GM12878 (cell line): Measurements from ENCODE around the gene RBBP8NL. TPM values are rescaled to one million over a fixed set of nuclear protein-coding genes. Genes with fewer than 3 reads are reported as not detected.

Experiments
- ATAC-seq: fragments of 200-7000 bp; cut with Tn5 transposase; 3 replicates; pipeline ENCODE4 v1.9.1; 2020; ENCODE audit warnings: mild to moderate bottlenecking, moderate library complexity
- BruUV-seq: library from RNA; stranded (reverse); fragments of 400-500 nt; replicated peaks from 2 replicates; lab custom pipeline; 2021; lab: Mats Ljungman, UMichigan
- CTCF ChIA-PET: fragments of 300-600 bp; sonication (Branson Sonifier 250); formaldehyde crosslinking; extraction: SDS; loops from one replicate; lab custom pipeline; 2021; ENCODE audit warnings: inconsistent platforms; lab: Yijun Ruan, JAX
- POLR2A ChIA-PET: fragments of 350-600 bp; formaldehyde crosslinking; extraction: SDS; loops from one replicate; lab custom pipeline; 2021; ENCODE audit warnings: inconsistent platforms; lab: Charles Lee
- RAD21 ChIA-PET: fragments of 300-600 bp; sonication (Branson Sonifier 250); formaldehyde crosslinking; loops from one replicate; lab custom pipeline; 2023; ENCODE audit warnings: antibody characterized with exemption; ENCODE audit not compliant: unreplicated experiment; lab: Charles Lee
- SMC1A ChIA-PET: fragments of 300-600 bp; sonication (Branson Sonifier 250); formaldehyde crosslinking; loops from one replicate; lab custom pipeline; 2023; ENCODE audit not compliant: unreplicated experiment, uncharacterized antibody; lab: Charles Lee
- DNase-seq: peaks from one replicate; pipeline ENCODE4 v3.0.0-alpha.2; 2011; ENCODE audit warnings: low read depth, low spot score
- FAIRE-seq: peaks from 3 replicates; lab custom pipeline; 2011; peaks lifted over from hg19 to GRCh38; lab: Jason Lieb, UNC
- H2AFZ ChIP-seq: 2 replicates; pipeline ENCODE4 v1.6.0; 2011; ENCODE audit warnings: low read depth, low read length, control low read depth; ENCODE audit not compliant: control insufficient read depth
- H3K27ac ChIP-seq: 2 replicates; pipeline ENCODE4 v1.5.1; 2011; ENCODE audit warnings: control low read depth; ENCODE audit not compliant: control insufficient read depth, insufficient read depth
- H3K27me3 ChIP-seq, 2 experiments: replicated peaks in 1 of 2; 2 replicates each; pipeline versions ENCODE4 v1.6.0 to v1.6.1; 2011; ENCODE audit warnings: low read length in 1 of 2; ENCODE audit not compliant: control insufficient read depth in 2 of 2, insufficient read depth in 2 of 2
- H3K36me3 ChIP-seq, 2 experiments: 2 replicates each; pipeline ENCODE4 v1.5.1; 2011; ENCODE audit warnings: low read length in 1 of 2; ENCODE audit not compliant: control insufficient read depth in 2 of 2, insufficient read depth in 2 of 2
- H3K4me1 ChIP-seq: 2 replicates; pipeline ENCODE4 v1.6.1; 2011; ENCODE audit warnings: mild to moderate bottlenecking, low read length, moderate library complexity, mixed read lengths; ENCODE audit not compliant: control insufficient read depth, insufficient read depth
- H3K4me2 ChIP-seq: 2 replicates; pipeline ENCODE4 v1.6.0; 2011; ENCODE audit warnings: control low read depth; ENCODE audit not compliant: control insufficient read depth, insufficient read depth
- H3K4me3 ChIP-seq: fragments of 200-600 bp; sonication (generic); 2 replicates; pipeline ENCODE4 v1.5.1; 2016
- H3K79me2 ChIP-seq: 2 replicates; pipeline ENCODE4 v1.6.0; 2011; ENCODE audit warnings: low read length; ENCODE audit not compliant: control insufficient read depth, insufficient read depth
- H3K9ac ChIP-seq: 2 replicates; pipeline ENCODE4 v1.8.0; 2011; ENCODE audit warnings: low read length, control low read depth, mixed read lengths; ENCODE audit not compliant: control insufficient read depth, insufficient read depth
- H3K9me3 ChIP-seq: replicated peaks from 3 replicates; pipeline ENCODE4 v1.5.1; 2011; ENCODE audit warnings: mild to moderate bottlenecking, low read length; ENCODE audit not compliant: control insufficient read depth, insufficient read depth
- H4K20me1 ChIP-seq: 2 replicates; pipeline ENCODE4 v1.6.0; 2011; ENCODE audit not compliant: control insufficient read depth, insufficient read depth
- ATF3 ChIP-seq: IDR thresholded peaks from 2 replicates; pipeline ENCODE4 v1.6.1; 2011; ENCODE audit warnings: low read depth, mild to moderate bottlenecking, low read length, moderate library complexity, borderline replicate concordance; ENCODE audit errors: extremely low read depth
- ATF7 ChIP-seq: fragments of 450-650 bp; IDR thresholded peaks from 2 replicates; pipeline ENCODE4 v1.6.1; 2016; ENCODE audit warnings: low read depth, mild to moderate bottlenecking
- CBFB ChIP-seq: IDR thresholded peaks from 2 replicates; pipeline ENCODE4 v1.6.1; 2016; ENCODE audit warnings: antibody characterized with exemption, low read depth
- FOXM1 ChIP-seq: IDR thresholded peaks from 2 replicates; pipeline ENCODE4 v1.6.1; 2012; ENCODE audit warnings: low read depth, mild to moderate bottlenecking, inconsistent platforms, low read length, moderate library complexity
- NFIC ChIP-seq: IDR thresholded peaks from 2 replicates; pipeline ENCODE4 v1.6.1; 2012; ENCODE audit warnings: low read depth, mild to moderate bottlenecking, inconsistent platforms, low read length, moderate library complexity
- NRF1 ChIP-seq: conservative IDR thresholded peaks from 2 replicates; pipeline ENCODE4 v1.6.1; 2011; ENCODE audit warnings: mild to moderate bottlenecking, low read depth, low read length, improper control_type of control experiment
- POLR2A ChIP-seq: IDR thresholded peaks from 2 replicates; pipeline ENCODE4 v1.6.1; 2011; ENCODE audit warnings: low read depth, mild to moderate bottlenecking, low read length
- SMAD5 ChIP-seq: IDR thresholded peaks from 2 replicates; pipeline ENCODE4 v1.6.1; 2016; ENCODE audit warnings: antibody characterized with exemption, low read depth
- SP1 ChIP-seq: IDR thresholded peaks from one replicate; pipeline ENCODE4 v1.6.1; 2011; ENCODE audit warnings: low read depth, low read length
- SUPT20H ChIP-seq: IDR thresholded peaks from 2 replicates; pipeline ENCODE4 v1.6.1; 2011; ENCODE audit warnings: low read depth, mild to moderate bottlenecking, low read length, moderate library complexity, borderline replicate concordance; ENCODE audit not compliant: control insufficient read depth
- YBX1 ChIP-seq: fragments of 450-650 bp; IDR thresholded peaks from 2 replicates; pipeline ENCODE4 v1.6.1; 2016; ENCODE audit warnings: antibody characterized with exemption
- WGBS: methylation state at CpG from one replicate; pipeline ENCODE4 v1.1.6; 2016; ENCODE audit warnings: low lambda C conversion rate; ENCODE audit not compliant: insufficient replicate concordance, insufficient coverage; ENCODE audit errors: missing lambda C conversion rate; 5-methylcytosine and 5-hydroxymethylcytosine counted together
- in situ Hi-C: fragments of 300-500 bp; cut with MboI; formaldehyde crosslinking; loops from 9 replicates; pipeline ENCODE4 v1.14.3; 2018; ENCODE audit warnings: mixed read lengths
- intact Hi-C: fragments of 100-400 bp; cut with micrococcal nuclease; formaldehyde crosslinking; loops from one replicate; pipeline ENCODE4 v1.14.2; 2022; ENCODE audit not compliant: unreplicated experiment
- polyA plus RNA-seq, 11 experiments: library from polyadenylated mRNA; depleted of rRNA in 4 of 11; unstranded in 6 of 11; stranded (reverse) in 5 of 11; fragments of >200 nt; fragmentation: Nextera tagmentation in 4 of 11; fragmentation: Illumina TruSeq in 1 of 11; extraction: Ambion mirVana in 4 of 11; extraction: Trizol in 1 of 11; gene quantifications; 1 replicate in 1 of 11; 2 replicates in 10 of 11; pipeline versions ENCODE4 v1.2.1 to v1.2.3, GENCODE V29; 2011 to 2016; ENCODE audit warnings: inconsistent platforms in 2 of 11, missing spikeins in 2 of 11, low read depth in 1 of 11
- total RNA-seq, 4 experiments: library from RNA; depleted of rRNA in 3 of 4; stranded (reverse); fragments of >200 nt in 3 of 4; fragmentation: Illumina TruSeq in 1 of 4; extraction: Trizol in 1 of 4; gene quantifications; 2 replicates each; pipeline versions ENCODE4 v1.2.1 to v1.2.3, GENCODE V29; 2013 to 2021
- TF ChIP-seq, protein P1 (sequence below): fragments of 450-650 bp; formaldehyde crosslinking; IDR thresholded peaks from 2 replicates; pipeline ENCODE4 v1.4.0; 2020; ENCODE audit warnings: mild to moderate bottlenecking, moderate library complexity

Gene RBBP8NL
- total and polyA plus RNA-seq, 10 of the 15 experiments (the other 5 are each of a cell fraction or from before 2014, with no cell fraction given): not detected

- Histone ChIP-seq H2AFZ (no peak overlapping the region), H4K20me1 (no peaks in the 10 kb centered on the region), H3K27me3 (peaks cover 0 to 10% of the 10 kb centered on the region in 2 experiments; a peak in 3 of 4 replicates), H3K4me3 (no peak overlapping the region), H3K9ac (no peak overlapping the region), H3K79me2 (no peaks in the 10 kb centered on the region), H3K4me2 (no peak overlapping the region), H3K36me3 (no peaks in the 10 kb centered on the region), H3K27ac (no peak overlapping the region), H3K4me1 (no peaks in the 10 kb centered on the region), H3K9me3 (no peaks in the 10 kb centered on the region)
- DNase-seq: no peak
- CTCF ChIA-PET: no interaction called here
- intact Hi-C loops (no loop called here), in situ Hi-C loops (no loop called here)
- WGBS: 18% methylated on average over 3 of the region's 3 CpGs
- POLR2A ChIA-PET: no interaction called here
- TF ChIP-seq NRF1: no peak
- TF ChIP-seq ATF7: no peak
- TF ChIP-seq POLR2A: no peak
- TF ChIP-seq CBFB: no peak
- TF ChIP-seq YBX1: no peak
- TF ChIP-seq ATF3: no peak
- BruUV-seq: no TSS peak
- RAD21 ChIA-PET: no interaction called here
- ATAC-seq: no peak
- SMC1A ChIA-PET: no interaction called here
- no peak for FAIRE-seq
These were observed 9.4 kb upstream of the RBBP8NL start for GRCh38 chr20:62436692-62437091.

- Histone ChIP-seq H3K27ac (no peak overlapping the region), H4K20me1 (no peaks in the 10 kb centered on the region), H3K4me1 (no peaks in the 10 kb centered on the region), H3K27me3 (peaks cover 0 to 8% of the 10 kb centered on the region in 2 experiments; a peak in 3 of 4 replicates), H3K4me2 (no peak overlapping the region), H3K36me3 (no peaks in the 10 kb centered on the region), H3K4me3 (no peak overlapping the region), H2AFZ (no peak overlapping the region), H3K9me3 (no peaks in the 10 kb centered on the region), H3K9ac (no peak overlapping the region), H3K79me2 (no peaks in the 10 kb centered on the region)
- ChIA-PET POLR2A (no interaction called here), SMC1A (no interaction called here), RAD21 (no interaction called here), CTCF (no interaction called here)
- DNase-seq (no peak), ATAC-seq (no peak), FAIRE-seq (no peak)
- no TSS peak for BruUV-seq
- 40% methylated on average over 32 of the region's 32 CpGs for WGBS
- in situ Hi-C loops: no loop called here
- intact Hi-C loops: no loop called here
- TF ChIP-seq, protein P1, sequence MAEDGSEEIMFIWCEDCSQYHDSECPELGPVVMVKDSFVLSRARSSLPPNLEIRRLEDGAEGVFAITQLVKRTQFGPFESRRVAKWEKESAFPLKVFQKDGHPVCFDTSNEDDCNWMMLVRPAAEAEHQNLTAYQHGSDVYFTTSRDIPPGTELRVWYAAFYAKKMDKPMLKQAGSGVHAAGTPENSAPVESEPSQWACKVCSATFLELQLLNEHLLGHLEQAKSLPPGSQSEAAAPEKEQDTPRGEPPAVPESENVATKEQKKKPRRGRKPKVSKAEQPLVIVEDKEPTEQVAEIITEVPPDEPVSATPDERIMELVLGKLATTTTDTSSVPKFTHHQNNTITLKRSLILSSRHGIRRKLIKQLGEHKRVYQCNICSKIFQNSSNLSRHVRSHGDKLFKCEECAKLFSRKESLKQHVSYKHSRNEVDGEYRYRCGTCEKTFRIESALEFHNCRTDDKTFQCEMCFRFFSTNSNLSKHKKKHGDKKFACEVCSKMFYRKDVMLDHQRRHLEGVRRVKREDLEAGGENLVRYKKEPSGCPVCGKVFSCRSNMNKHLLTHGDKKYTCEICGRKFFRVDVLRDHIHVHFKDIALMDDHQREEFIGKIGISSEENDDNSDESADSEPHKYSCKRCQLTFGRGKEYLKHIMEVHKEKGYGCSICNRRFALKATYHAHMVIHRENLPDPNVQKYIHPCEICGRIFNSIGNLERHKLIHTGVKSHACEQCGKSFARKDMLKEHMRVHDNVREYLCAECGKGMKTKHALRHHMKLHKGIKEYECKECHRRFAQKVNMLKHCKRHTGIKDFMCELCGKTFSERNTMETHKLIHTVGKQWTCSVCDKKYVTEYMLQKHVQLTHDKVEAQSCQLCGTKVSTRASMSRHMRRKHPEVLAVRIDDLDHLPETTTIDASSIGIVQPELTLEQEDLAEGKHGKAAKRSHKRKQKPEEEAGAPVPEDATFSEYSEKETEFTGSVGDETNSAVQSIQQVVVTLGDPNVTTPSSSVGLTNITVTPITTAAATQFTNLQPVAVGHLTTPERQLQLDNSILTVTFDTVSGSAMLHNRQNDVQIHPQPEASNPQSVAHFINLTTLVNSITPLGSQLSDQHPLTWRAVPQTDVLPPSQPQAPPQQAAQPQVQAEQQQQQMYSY (CRISPR knock-in tag): no peak
- TF ChIP-seq SP1 (no peak), FOXM1 (no peak), SUPT20H (no peak), SMAD5 (no peak), NFIC (no peak), CBFB (no peak)
These were observed 6.5 kb upstream of the RBBP8NL start for GRCh38 chr20:62433658-62434497.
